OCI-LY3 (cell line): Measurements from ENCODE around the gene BCO2.

Experiments used
- EZH2phosphoT487 ChIP-seq: fragments of 200-600 bp; shearing (Covaris generic); IDR thresholded peaks from 2 replicates; pipeline ENCODE4 v1.6.1; 2018; ENCODE audit warnings: antibody characterized with exemption, mixed run types, low read depth
- TF ChIP-seq, protein P1 (sequence below): fragments of 200-600, 300-600 bp; sonication (generic); IDR thresholded peaks from 2 replicates; pipeline ENCODE4 v1.5.1; 2014; ENCODE audit warnings: antibody characterized with exemption, low read length, low read depth

DNA sequence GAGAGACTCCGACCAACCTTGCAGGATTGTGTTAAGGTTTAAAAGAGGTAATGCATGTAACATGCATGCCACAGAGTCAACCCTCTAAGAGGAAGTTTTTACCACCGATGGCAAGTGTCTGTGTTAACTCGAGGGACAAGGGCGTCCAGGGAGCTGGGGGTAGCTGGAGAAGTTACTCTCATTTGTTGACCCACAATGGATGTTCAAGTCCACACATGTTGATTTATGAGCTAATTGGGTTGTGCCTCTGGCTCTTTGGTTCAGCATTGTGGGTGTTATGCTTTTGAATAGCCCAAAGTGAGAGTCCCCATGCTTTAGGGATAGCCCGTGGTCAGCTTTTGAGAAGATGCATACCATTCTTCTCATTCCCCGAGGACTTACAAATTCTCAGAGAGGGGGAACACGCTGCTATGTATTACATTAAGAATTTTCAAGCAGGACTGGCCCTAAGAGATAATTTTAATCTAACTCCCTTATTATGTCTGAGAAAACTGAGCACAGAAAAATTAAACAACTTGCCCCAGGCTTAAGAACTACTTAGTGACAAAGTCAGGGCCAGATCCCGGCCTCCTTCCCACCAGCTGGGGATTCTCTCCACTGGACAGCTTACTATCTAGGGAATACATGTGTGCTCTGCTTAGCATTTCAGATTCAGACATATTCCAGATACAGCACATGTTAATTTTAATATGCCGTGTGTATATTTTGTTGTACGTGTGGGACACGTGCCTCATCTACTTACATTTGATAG lies 90.5 kb downstream of the BCO2 start:
- TF ChIP-seq, protein P1, sequence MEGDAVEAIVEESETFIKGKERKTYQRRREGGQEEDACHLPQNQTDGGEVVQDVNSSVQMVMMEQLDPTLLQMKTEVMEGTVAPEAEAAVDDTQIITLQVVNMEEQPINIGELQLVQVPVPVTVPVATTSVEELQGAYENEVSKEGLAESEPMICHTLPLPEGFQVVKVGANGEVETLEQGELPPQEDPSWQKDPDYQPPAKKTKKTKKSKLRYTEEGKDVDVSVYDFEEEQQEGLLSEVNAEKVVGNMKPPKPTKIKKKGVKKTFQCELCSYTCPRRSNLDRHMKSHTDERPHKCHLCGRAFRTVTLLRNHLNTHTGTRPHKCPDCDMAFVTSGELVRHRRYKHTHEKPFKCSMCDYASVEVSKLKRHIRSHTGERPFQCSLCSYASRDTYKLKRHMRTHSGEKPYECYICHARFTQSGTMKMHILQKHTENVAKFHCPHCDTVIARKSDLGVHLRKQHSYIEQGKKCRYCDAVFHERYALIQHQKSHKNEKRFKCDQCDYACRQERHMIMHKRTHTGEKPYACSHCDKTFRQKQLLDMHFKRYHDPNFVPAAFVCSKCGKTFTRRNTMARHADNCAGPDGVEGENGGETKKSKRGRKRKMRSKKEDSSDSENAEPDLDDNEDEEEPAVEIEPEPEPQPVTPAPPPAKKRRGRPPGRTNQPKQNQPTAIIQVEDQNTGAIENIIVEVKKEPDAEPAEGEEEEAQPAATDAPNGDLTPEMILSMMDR = no peak
- TF ChIP-seq EZH2phosphoT487 = no peak
